Calu3 (cell line): ENCODE measurements around the gene C14orf180. TPM values are rescaled to one million over a fixed set of nuclear protein-coding genes. Genes with fewer than 3 reads are reported as not detected.

Experiments used
- BruUV-seq: library from RNA; stranded (reverse); fragments of 400-500 nt; replicated peaks from 2 replicates; lab custom pipeline; 2021; lab: Mats Ljungman, UMichigan
- CTCF ChIA-PET: fragments of 300-600 bp; sonication (Branson Sonifier 250); formaldehyde crosslinking; loops from one replicate; lab custom pipeline; 2022; ENCODE audit warnings: antibody characterized with exemption; lab: Charles Lee
- DNase-seq: peaks from one replicate; pipeline ENCODE4 v3.0.0; 2022
- H3K27ac Mint-ChIP-seq: one replicate; pipeline ENCODE4 v1.8.0; 2022; ENCODE audit warnings: mixed read lengths; ENCODE audit not compliant: unreplicated experiment
- H3K27me3 Mint-ChIP-seq: one replicate; pipeline ENCODE4 v1.8.0; 2022; ENCODE audit warnings: mixed read lengths; ENCODE audit not compliant: unreplicated experiment
- H3K36me3 Mint-ChIP-seq: one replicate; pipeline ENCODE4 v1.8.0; 2022; ENCODE audit warnings: mild to moderate bottlenecking, moderate library complexity, mixed read lengths; ENCODE audit not compliant: insufficient read depth, unreplicated experiment
- H3K4me1 Mint-ChIP-seq: one replicate; pipeline ENCODE4 v1.8.0; 2022; ENCODE audit warnings: mild to moderate bottlenecking, low read depth, mixed read lengths; ENCODE audit not compliant: unreplicated experiment
- H3K4me3 Mint-ChIP-seq: one replicate; pipeline ENCODE4 v1.8.0; 2022; ENCODE audit warnings: mild to moderate bottlenecking, low read depth, moderate library complexity, mixed read lengths; ENCODE audit not compliant: unreplicated experiment
- H3K9me3 Mint-ChIP-seq: one replicate; pipeline ENCODE4 v1.8.0; 2022; ENCODE audit warnings: low read depth, mixed read lengths; ENCODE audit not compliant: unreplicated experiment
- intact Hi-C: fragments of 100-400 bp; cut with micrococcal nuclease; formaldehyde crosslinking; loops from one replicate; pipeline ENCODE4 v1.10.0; 2022; ENCODE audit not compliant: unreplicated experiment
- total RNA-seq: library from RNA; stranded (reverse); gene quantifications from 2 replicates; pipeline ENCODE4 v1.2.3, GENCODE V29; 2022
- TF ChIP-seq, protein P1 (sequence below): fragments of 200-600 bp; IDR thresholded peaks from one replicate; pipeline ENCODE4 v1.8.0; 2022; ENCODE audit warnings: antibody characterized with exemption; ENCODE audit not compliant: unreplicated experiment

The C14orf180 gene
- total RNA-seq, 1 experiment from 2014 or later = not detected

DNA sequence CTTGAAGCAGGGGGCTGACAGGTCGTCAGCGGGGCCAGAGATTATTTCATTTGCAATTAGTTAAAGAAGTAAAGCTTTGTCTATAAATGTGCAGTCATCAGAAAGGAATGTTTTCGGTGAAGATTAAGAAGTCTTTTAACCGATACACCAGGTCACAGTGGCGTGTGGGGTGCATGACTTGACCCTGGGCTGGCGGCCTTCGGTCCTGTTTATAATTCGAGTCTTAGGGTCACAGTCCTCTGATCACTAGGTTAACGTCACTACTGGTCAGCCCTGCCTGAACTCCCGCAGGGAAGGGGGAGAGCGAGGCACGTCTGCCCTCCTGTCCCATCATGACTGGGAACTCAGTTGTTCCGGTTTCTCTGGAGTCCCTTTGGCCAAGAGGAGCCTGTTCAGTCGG, 5.0 kb upstream of the C14orf180 start:
- Mint-ChIP-seq H3K9me3 (no peaks in the 10 kb centered on the region), H3K36me3 (no peaks in the 10 kb centered on the region), H3K27ac (no peak overlapping the region), H3K4me3 (no peak overlapping the region), H3K27me3 (peaks cover 63% of the 10 kb centered on the region), H3K4me1 (peaks cover 7% of the 10 kb centered on the region)
- CTCF ChIA-PET = interaction anchor here (0.6 to 1.7 kb wide), 2 partner anchors 10 to 85 kb away, joined by 3 to 6 read pairs; no protein-coding TSS in a partner anchor
- TF ChIP-seq, protein P1, sequence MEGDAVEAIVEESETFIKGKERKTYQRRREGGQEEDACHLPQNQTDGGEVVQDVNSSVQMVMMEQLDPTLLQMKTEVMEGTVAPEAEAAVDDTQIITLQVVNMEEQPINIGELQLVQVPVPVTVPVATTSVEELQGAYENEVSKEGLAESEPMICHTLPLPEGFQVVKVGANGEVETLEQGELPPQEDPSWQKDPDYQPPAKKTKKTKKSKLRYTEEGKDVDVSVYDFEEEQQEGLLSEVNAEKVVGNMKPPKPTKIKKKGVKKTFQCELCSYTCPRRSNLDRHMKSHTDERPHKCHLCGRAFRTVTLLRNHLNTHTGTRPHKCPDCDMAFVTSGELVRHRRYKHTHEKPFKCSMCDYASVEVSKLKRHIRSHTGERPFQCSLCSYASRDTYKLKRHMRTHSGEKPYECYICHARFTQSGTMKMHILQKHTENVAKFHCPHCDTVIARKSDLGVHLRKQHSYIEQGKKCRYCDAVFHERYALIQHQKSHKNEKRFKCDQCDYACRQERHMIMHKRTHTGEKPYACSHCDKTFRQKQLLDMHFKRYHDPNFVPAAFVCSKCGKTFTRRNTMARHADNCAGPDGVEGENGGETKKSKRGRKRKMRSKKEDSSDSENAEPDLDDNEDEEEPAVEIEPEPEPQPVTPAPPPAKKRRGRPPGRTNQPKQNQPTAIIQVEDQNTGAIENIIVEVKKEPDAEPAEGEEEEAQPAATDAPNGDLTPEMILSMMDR = no peak
- intact Hi-C loops = no loop called here
- DNase-seq = no peak
- BruUV-seq = no TSS peak

DNA sequence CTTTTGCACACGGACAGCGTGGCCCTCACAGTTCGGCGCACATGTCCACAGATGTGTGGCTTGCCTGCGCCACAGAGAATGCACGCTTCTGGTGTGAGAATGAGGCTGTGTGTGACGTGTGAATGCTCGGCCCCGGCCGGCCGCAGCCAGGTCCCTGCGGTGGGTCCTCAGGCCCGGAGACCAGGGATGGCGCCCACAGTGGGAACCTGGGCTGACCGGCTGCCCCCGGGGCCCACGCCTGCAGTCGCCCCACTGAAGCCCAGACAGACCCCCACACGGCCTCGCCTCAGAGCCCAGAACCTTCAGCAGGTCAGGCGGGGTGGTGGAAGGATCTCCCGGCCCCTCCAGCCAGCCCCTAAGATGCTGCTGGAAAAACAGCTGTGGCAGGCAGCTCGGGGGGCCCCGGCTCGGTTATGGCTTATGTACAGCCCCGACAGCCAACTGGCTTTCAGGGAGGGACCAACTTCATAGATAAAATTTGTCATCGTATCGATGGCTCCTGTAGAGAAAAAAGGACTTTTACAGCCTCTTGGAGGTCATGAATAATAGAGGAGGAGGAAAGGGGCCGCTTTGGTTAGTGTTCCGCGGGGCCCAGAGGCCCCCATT, 4.5 kb upstream of the C14orf180 start:
- no peaks in the 10 kb centered on the region for H3K9me3 Mint-ChIP-seq
- peaks cover 7% of the 10 kb centered on the region for H3K4me1 Mint-ChIP-seq
- H3K27me3 Mint-ChIP-seq = peaks cover 63% of the 10 kb centered on the region
- intact Hi-C loops = no loop called here
- H3K4me3 Mint-ChIP-seq = no peak overlapping the region
- DNase-seq = no peak
- no peaks in the 10 kb centered on the region for H3K36me3 Mint-ChIP-seq
- no TSS peak for BruUV-seq
- TF ChIP-seq, protein P1 = no peak
- no peak overlapping the region for H3K27ac Mint-ChIP-seq
- CTCF ChIA-PET = interaction anchor here (0.6 kb wide), 1 partner anchor 9 kb away, joined by 3 read pairs; no protein-coding TSS in a partner anchor

DNA sequence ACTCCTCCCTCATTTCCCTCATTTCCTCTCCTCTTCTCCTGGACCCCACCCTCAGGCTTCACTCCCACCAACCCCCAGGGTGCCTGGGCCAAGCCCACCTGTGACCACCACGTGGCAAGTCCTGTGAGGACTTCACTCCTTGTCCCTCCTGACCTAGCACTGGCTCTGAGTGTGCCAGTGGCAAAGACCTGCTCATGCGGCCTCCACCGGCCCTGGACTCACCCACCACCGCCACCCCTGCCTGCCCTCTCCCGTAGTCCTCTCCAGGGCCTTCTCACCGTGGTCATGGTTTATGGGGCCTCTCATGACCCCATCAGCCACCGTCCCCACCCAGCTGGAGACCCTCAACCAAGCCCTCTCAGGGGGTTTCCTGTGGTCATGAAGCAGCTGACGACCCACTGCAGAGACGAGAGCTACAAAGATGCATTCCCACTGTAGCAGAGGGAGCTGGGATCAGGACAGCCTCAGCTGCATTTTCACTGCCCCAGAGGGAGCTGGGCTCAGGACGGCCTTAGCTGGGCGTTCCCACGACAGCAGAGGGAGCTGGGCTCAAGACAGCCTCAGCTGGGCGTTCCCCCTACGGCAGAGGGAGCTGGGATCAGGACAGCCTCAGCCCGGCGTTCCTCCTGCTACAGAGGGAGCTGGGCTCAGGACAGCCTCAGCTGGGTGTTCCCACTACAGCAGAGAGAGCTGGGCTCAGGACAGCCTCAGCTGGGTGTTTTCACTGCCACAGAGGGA, 3.2 kb upstream of the C14orf180 start:
- Mint-ChIP-seq H3K27ac (no peak overlapping the region), H3K4me1 (peaks cover 7% of the 10 kb centered on the region), H3K9me3 (no peaks in the 10 kb centered on the region), H3K36me3 (no peaks in the 10 kb centered on the region), H3K27me3 (peaks cover 61% of the 10 kb centered on the region), H3K4me3 (no peak overlapping the region)
- TF ChIP-seq, protein P1 = no peak
- no TSS peak for BruUV-seq
- intact Hi-C loops = no loop called here
- CTCF ChIA-PET = interaction anchor here (0.5 to 1.7 kb wide), 3 partner anchors 12 to 440 kb away, joined by 3 to 7 read pairs (median 3); no protein-coding TSS in a partner anchor
- DNase-seq = no peak

DNA sequence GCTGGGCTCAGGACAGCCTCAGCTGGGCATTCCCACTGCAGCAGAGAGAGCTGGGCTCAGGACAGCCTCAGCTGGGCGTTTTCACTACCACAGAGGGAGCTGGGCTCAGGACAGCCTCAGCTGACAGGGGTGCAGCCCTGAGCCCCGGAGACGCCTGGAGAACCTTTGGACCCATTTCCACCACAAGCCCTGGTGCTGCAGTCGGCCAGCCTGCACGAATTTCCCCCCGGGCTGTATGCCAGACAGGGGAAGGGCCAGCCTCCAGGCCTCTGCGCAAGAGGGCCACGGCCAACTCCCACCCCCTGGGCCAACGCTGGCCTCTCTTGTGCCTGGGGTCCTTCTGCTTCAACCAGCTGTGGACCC, 2.6 kb upstream of the C14orf180 start:
- no TSS peak for BruUV-seq
- Mint-ChIP-seq H3K9me3 (no peaks in the 10 kb centered on the region), H3K4me3 (no peak overlapping the region), H3K27ac (no peak overlapping the region), H3K4me1 (peaks cover 7% of the 10 kb centered on the region), H3K36me3 (no peaks in the 10 kb centered on the region), H3K27me3 (peaks cover 61% of the 10 kb centered on the region)
- peak; percentile 29 for DNase-seq
- TF ChIP-seq, protein P1 = no peak
- intact Hi-C loops = no loop called here
- CTCF ChIA-PET = interaction anchor here (0.7 to 1.7 kb wide), 3 partner anchors 11 to 16 kb away, joined by 3 to 7 read pairs (median 5); no protein-coding TSS in a partner anchor
